Stimulated activated CD8-positive, alpha-beta memory T cell treated with anti-CD3 and anti-CD28 coated beads, Interleukin-7, amount 100 ng/mL, for 48 hours (primary cell): ENCODE data around the gene PVALEF.

Source experiments
- DNase-seq, 2 donors: peaks; one replicate each; pipeline ENCODE4 v3.0.0-alpha.2; 2020; ENCODE audit warnings: low read depth in 1 of 2; ENCODE audit errors: extremely low read depth in 1 of 2

PVALEF gene

DNA sequence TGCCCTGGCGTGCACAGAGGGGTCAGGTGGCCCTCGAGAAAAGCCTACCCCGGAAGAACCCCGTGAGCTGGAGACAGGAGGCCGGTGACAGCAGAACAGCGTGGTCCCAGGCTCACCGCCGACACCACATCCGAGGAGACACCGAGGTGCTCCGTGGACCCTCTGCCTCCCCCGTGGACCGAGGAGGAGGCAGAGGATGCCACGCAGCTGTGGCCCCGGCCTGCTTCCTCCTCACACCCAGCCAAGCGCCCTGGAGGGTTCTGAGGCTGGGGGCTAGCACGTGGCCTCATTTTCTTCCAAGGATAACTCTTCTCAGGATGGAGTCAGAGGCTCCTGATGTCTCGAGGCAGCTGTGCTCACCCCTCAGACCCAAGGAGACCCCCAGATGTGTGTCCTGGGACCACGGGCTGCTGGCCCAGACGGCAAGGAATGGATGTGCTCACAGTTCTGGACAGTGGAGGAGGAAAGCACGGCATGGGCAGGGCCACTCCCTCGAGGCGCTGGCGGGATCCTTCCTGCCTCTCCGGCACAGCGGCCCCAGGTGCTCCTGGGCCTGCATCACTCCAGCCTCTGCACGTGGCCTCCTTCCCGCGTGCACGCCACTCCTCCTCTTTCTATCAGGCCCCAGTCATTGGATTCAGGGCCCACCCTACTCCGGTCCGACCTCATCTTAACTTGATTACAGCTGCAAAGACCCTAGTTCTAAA is 4.4 kb upstream of the PVALEF start:
- no peak for DNase-seq

DNA sequence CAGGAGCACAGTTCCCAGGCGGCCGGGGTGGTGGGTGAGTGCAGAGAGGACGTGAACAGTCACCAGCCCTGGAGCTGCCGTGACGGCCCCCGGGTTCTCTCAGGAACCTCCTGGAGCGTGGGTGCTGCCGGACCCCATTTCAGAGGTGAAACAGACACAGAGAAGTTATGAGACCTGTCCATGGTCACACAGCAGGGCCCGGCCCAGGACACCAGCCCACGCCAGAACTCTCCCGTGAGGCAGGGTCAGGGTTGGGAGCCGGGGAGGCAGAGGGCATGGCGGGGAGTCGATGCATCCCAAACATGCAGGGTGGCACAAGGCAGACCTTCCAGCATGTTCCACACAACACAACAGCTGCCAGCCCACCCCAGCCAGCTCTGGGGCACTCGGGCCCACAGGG is 3.8 kb upstream of the PVALEF start:
- no peak for DNase-seq

GRCh38 chr17:81161972-81162371 is 3.3 kb upstream of the PVALEF start:
- DNase-seq: no peak

DNA sequence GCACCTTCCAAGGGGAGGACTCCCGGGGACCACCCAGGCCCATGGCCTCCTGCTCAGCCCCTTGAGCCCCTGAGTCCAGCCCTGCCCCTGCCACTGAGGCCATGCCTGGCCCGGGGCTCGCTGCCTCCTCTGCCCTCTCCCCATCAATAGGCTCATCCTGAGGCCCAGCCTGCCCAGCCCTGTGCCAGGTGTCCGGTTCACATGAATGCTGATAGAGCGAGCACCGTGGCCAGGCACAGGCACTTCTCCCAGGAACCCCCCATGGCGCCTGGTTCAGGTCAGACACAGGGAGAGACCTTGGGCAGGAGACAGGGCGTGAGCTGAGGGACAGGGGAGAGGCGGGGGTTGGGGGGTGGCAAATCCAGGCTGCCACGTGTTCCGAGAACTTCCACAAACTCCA is 2.8 kb upstream of the PVALEF start:
- DNase-seq: no peak

- DNase-seq: no peak
These were observed 2.1 kb upstream of the PVALEF start for GRCh38 chr17:81163051-81163695.

GRCh38 chr17:81163703-81164370 is 1.5 kb upstream of the PVALEF start:
- DNase-seq: no peak

- DNase-seq: no peak
These were observed 699 bp upstream of the PVALEF start for GRCh38 chr17:81164371-81165245.

- DNase-seq: no peak
These were observed 756 bp downstream of the PVALEF start, which contains the start of gene AATK for GRCh38 chr17:81166033-81166492. TSS of gene AATK (minus strand) at chr17:81166221. CDS start at chr17:81165992, 229 bp downstream.

DNA sequence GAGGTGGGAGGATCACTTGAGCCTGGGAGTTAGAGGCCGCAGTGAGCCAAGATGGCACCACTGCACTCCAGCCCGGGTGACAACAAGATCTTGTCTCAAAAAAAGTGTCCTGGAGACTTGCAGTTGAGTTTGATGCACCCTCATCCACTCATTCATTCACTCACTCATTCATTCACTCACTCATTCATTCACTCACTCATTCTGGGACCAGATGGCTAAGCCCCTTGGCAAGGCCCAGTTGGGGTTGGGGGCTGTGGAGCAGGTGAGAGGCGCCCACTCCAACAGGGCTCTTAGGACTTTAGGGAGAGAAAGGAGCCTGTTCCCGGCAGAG is 1.9 kb downstream of the PVALEF start:
- DNase-seq: no peak

DNA sequence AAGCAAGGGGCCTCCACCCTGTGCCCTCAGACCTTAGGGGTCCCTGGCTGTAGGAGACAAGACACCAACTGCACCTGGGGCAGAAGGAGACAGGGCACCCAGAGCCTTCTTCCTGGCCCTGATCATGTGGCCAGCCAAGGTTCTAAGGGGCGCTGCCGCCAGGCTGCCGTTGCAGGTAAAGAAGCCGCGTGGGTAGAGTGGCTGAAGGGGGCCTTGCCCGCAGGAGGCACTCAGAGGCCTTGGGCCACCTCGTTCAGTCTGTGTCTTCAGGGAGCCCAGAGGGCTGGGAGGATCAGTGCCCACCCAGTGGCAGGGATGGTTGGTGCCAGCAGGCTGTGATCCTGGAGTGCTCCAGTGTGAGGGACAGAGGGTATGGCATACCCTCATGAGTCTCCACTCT is 2.3 kb downstream of the PVALEF start:
- DNase-seq: no peak

DNA sequence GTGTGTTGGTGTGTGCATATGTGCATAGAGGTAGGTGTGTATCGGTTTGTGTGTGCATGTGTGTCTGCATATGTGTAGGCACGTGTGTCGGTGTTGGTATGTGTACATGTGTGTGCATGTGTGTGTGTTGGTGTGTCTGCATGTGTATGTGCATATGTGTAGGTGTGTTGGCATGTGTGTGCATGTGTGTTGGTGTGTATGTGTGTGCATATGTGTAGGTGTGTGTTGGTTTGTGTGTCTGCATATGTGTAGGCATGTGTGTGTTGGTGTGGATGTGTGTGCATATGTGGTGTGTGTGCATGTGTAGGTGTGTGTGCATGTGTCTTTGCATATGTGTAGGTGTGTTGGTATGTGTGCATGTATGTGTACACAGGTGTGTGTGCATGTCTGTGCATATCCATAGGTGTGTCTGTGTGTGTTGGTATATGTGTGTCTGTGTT is 4.6 kb downstream of the PVALEF start:
- DNase-seq: no peak

- DNase-seq: no peak
These were observed 5.6 kb downstream of the PVALEF start for GRCh38 chr17:81170727-81171494.

GRCh38 chr17:81171941-81172340 is 6.6 kb downstream of the PVALEF start:
- no peak for DNase-seq

GRCh38 chr17:81173052-81173761 is 7.9 kb downstream of the PVALEF start:
- no peak for DNase-seq

DNA sequence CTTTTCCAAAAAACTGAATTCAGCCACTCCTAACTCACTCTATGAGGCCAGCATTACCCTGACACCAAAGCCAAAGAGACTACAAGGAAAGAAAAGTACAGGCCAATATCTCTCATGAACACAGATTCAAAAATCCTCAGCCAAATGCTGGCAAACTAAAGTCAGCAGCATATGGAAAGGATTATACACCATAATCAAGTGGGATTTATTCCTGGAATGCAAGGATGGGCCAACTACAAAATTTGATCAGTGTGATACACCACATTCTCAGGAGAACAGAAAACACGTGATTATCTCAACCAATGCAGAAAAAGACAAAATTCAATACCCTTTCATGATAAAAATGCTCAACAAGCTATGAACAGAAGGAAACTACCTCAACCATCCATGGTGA is 8.5 kb downstream of the PVALEF start:
- DNase-seq: no peak

DNA sequence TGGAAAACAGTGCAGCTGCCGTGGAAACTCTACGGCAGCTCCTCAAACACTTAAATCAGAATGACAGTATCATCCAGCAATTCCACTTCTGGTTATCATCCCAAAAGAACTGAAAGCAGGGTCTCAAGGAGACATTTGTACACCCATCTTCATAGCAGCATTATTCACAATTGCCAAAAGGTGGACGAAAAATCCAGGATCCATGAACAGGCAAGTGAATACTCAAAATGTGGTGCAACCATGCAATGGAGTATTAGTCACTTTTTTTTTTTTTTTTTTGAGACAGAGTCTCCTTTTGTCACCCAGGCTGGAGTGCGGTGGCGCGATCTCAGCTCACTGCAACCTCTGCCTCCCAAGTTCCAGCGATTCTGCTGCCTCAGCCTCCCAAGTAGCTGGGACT is 11.4 kb downstream of the PVALEF start:
- no peak for DNase-seq

DNA sequence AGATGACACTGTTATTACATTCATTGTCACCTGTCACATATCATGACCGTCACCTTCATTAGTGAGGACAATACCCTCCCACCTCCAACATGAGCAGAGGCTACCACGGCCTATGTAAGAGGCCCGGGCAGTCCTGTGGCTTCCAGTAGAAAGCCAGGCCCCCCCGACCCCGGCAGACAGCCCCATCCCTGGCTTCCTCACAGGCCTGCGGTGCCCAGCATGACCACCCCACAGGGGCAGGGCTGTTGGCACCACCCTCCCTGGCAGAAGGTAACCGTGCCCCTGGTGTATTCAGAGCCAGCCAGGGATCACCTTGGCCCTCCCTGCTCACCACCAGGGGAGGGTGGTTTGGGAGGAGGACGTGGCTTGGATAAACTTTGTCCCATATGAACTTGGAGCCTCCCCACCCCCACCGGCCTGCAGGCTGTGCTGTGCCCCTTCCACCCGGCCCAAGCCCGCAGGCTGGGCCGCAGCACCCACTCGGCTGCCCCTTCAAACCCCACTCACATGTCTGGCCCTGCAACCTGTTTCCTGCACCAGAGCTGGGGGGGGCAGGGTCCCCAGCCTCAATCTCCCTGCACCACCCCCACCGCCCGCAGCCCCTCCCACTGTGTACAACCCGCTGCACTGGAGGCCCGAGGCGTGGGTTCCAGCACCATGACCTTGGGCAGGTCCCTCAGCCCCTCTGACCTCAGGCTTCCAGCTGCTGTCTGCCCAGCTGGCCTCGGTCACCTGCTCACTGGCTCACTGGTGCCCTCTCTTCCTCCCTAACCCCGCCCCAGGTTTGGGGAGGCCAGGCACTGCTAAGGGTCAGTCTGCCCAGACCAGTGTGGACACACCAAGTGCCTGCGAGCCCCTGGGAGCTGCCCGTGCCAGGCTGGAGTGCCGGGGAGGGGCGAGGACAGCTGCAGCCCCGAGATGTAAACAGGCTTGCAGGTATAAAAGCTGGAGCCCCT is 13.1 kb downstream of the PVALEF start:
- no peak for DNase-seq

GRCh38 chr17:81179220-81179619 is 13.9 kb downstream of the PVALEF start:
- no peak for DNase-seq

GRCh38 chr17:81179861-81180260 is 14.6 kb downstream of the PVALEF start:
- DNase-seq: no peak
